ENCODE measurements around the gene PRSS57.

DNA sequence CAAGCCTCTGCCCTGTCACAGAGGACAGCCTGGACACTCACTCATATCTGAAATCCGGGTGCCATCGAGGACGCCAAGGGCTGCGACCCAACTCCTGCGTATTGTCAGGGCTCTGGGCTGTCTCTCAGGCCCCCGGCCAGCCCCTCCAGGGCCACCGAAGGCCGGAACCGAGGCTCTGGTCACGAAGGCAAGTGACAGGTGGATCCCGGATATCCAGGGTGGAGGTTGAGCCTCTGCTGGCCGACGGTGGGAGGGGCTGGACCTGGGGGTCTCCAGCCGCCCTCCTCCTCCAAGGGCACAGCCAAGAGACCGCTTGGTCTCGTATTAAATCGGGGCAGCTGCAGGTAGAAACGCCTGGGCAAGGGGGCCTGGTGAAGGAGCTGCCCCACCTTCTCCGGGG, 37.6 kb downstream of the PRSS57 start:
- TF ChIP-seq CTCF (IDR thresholded peaks at IDR 0.05) (no peak), EZH2 (IDR thresholded peaks at IDR 0.05; ENCODE audit: borderline replicate concordance, insufficient read depth, low read depth, low read length, poor library complexity, severe bottlenecking) (no peak)

All from B cell (primary cell).